SU-DHL-6 (cell line): Measurements from ENCODE around the gene GSE1.

Source experiments
- CTCF ChIP-seq: fragments of 200-600 bp; sonication (generic); IDR thresholded peaks from one replicate; pipeline ENCODE4 v1.5.1; 2017; ENCODE audit warnings: antibody characterized with exemption, mild to moderate bottlenecking, low read length, moderate library complexity; ENCODE audit not compliant: insufficient read depth, poor library complexity, severe bottlenecking
- EZH2phosphoT487 ChIP-seq: fragments of 200-600 bp; sonication (generic), shearing (Covaris generic); conservative IDR thresholded peaks from 2 replicates; pipeline ENCODE4 v1.6.1; 2018; ENCODE audit warnings: mild to moderate bottlenecking, antibody characterized with exemption, low read length, moderate library complexity, mixed read lengths

GRCh38 chr16:85604145-85604705 lies 8.9 kb upstream of the GSE1 start:
- no peak for TF ChIP-seq CTCF
- TF ChIP-seq EZH2phosphoT487 = no peak
